ENCODE data around the gene FOXD3. TPM values are rescaled to one million over a fixed set of nuclear protein-coding genes. Genes with fewer than 3 reads are reported as not detected.
"Not testable (repeated sequence)": the region's sequence is repeated elsewhere in the genome, so short reads cannot be mapped to it uniquely, and the experiment has no call there.

Gene FOXD3
- total RNA-seq, 2 donors from 2014 or later: 0.14 to 1.5 TPM

DNA sequence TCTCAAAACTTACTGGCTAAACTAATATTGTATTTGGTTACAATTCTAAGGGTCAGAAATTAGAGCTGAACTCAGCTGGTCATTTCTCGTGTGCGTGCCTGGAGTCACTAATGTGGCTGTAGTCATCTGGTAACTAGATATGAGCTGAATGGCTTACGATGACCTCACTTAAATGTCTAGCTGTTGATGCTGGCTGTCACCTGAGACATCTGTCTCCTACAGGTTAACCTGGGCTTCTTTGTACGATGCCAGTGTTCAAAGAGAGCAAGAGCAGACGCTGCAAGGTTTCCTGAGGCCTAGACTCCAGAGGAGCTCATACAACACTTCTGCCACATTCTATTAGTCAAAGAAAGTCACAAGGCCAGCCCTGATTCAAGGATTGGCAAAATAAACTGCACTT, 28.0 kb downstream of the FOXD3 start:
- Histone ChIP-seq H3K36me3 (no peaks in the 10 kb centered on the region), H3K4me3 (no peak overlapping the region), H3K4me1 (ENCODE audit: control insufficient read depth in 1 of 2, low read depth in 2 of 2) (no peaks in the 10 kb centered on the region), H3K9me3 (no peaks in the 10 kb centered on the region), H3K27ac (no peak overlapping the region), H3K27me3 (replicated peaks; ENCODE audit: insufficient read depth) (peaks cover 4% of the 10 kb centered on the region)
- TF ChIP-seq, protein P1, sequence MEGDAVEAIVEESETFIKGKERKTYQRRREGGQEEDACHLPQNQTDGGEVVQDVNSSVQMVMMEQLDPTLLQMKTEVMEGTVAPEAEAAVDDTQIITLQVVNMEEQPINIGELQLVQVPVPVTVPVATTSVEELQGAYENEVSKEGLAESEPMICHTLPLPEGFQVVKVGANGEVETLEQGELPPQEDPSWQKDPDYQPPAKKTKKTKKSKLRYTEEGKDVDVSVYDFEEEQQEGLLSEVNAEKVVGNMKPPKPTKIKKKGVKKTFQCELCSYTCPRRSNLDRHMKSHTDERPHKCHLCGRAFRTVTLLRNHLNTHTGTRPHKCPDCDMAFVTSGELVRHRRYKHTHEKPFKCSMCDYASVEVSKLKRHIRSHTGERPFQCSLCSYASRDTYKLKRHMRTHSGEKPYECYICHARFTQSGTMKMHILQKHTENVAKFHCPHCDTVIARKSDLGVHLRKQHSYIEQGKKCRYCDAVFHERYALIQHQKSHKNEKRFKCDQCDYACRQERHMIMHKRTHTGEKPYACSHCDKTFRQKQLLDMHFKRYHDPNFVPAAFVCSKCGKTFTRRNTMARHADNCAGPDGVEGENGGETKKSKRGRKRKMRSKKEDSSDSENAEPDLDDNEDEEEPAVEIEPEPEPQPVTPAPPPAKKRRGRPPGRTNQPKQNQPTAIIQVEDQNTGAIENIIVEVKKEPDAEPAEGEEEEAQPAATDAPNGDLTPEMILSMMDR (IDR thresholded peaks at IDR 0.05): no peak
- DNase-seq (ENCODE audit: low spot score): no peak
- no peak for ATAC-seq (ENCODE audit: insufficient number of reproducible peaks, low FRiP score, low read depth)

DNA sequence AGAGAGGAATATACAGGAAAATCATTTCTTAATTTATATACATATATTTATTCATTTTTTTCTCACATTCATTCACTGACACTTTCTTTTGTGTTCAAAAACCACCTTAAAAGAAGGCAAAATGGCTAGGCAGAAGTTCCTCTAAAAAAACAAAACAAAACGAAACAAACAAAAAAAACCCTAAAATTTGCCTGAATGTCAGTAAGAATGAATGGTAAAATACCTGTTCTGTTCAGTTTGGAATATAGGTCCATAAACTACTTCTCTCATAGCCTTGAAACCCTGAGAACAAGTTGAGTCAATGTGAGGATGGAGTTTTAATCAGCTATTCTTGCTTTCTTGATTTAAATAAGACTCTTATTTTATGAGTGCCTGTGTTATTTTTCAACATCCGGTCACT, 30.4 kb downstream of the FOXD3 start:
- H3K27me3 ChIP-seq (replicated peaks; ENCODE audit: insufficient read depth): peaks cover 4% of the 10 kb centered on the region
- TF ChIP-seq, protein P1 (IDR thresholded peaks at IDR 0.05): no peak
- ATAC-seq (ENCODE audit: insufficient number of reproducible peaks, low FRiP score, low read depth): no peak

DNA sequence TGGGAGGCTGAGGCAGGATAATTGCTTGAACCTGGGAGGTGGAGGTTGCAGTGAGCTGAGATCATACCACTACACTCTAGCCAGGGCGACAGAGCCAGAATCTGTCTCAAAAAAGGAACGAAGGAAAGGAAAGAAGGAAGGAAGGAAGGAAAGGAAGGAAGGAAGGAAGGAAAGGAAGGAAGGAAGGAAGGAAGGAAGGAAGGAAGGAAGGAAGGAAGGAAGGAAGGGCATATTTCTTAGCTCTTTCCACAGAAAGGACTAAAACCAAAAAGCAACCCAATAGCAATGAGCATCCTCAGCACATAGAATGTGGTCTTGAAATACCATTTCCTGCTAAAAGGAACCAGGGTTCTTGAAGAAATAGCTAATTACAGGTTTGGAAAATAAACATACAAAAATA, 33.9 kb downstream of the FOXD3 start:
- not testable (repeated sequence) for H3K4me3 ChIP-seq; H3K4me1 ChIP-seq (ENCODE audit: control insufficient read depth in 1 of 2, low read depth in 2 of 2); ATAC-seq (ENCODE audit: insufficient number of reproducible peaks, low FRiP score, low read depth); H3K27ac ChIP-seq; DNase-seq (ENCODE audit: low spot score); H3K9me3 ChIP-seq; H3K27me3 ChIP-seq (replicated peaks; ENCODE audit: insufficient read depth); H3K36me3 ChIP-seq

More for the DNA sequence above, 30.4 kb downstream of the FOXD3 start:
- H3K36me3 ChIP-seq: no peaks in the 10 kb centered on the region
- no peak overlapping the region for H3K4me3 ChIP-seq
- H3K4me1 ChIP-seq (ENCODE audit: control insufficient read depth in 1 of 2, low read depth in 2 of 2): no peaks in the 10 kb centered on the region
- DNase-seq (ENCODE audit: low spot score): no peak
- H3K9me3 ChIP-seq: no peaks in the 10 kb centered on the region
- H3K27ac ChIP-seq: no peak overlapping the region

DNA sequence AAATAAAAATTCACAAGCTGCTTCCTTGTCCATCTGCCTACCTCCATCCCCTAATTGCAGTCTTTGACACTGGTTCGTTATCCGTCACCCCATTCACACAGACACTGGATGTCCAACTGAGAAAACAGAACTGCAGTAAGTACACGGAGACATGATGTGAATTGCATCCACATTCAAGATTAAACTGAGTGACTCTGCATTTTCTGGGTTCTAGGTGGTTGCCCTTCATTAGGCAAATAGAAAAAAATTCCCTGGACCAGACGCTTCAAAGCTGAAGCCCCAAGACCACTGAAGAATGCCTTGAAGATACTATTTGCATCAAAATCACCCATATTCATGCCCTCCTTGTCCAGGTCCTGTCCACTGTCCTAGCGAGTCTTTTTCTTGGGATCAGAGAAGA, 37.2 kb downstream of the FOXD3 start:
- Histone ChIP-seq H3K4me1 (ENCODE audit: control insufficient read depth in 1 of 2, low read depth in 2 of 2) (no peaks in the 10 kb centered on the region), H3K27me3 (replicated peaks; ENCODE audit: insufficient read depth) (no peaks in the 10 kb centered on the region), H3K27ac (no peak overlapping the region), H3K9me3 (no peaks in the 10 kb centered on the region), H3K4me3 (no peak overlapping the region), H3K36me3 (no peaks in the 10 kb centered on the region)
- no peak for ATAC-seq (ENCODE audit: insufficient number of reproducible peaks, low FRiP score, low read depth)
- TF ChIP-seq, protein P1 (IDR thresholded peaks at IDR 0.05): no peak
- no peak for DNase-seq (ENCODE audit: low spot score)

DNA sequence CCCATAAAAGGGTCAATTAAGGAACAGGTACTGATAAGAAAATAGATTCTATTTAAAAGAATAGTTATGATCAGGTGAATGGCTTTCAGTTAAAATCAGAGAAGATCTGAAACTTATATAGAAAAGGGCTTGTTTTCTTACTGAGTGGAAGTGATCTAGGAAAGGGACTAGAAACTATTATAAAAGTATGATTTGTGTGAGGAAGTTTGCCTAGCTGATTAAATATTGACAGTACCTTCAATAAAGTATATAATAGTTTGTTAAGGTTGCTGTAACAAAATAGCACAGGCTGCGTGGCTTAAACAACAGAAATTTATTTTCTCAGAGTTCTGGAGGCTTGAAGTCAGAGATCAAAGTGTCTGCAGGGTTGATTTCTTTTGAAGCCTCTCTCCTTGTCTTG, 39.7 kb downstream of the FOXD3 start:
- TF ChIP-seq, protein P1 (IDR thresholded peaks at IDR 0.05): no peak
- H3K4me1 ChIP-seq (ENCODE audit: control insufficient read depth in 1 of 2, low read depth in 2 of 2): no peaks in the 10 kb centered on the region
- DNase-seq (ENCODE audit: low spot score) (no peak), ATAC-seq (ENCODE audit: insufficient number of reproducible peaks, low FRiP score, low read depth) (no peak)
- no peak overlapping the region for H3K4me3 ChIP-seq
- H3K9me3 ChIP-seq: no peaks in the 10 kb centered on the region
- no peak overlapping the region for H3K27ac ChIP-seq
- H3K27me3 ChIP-seq (replicated peaks; ENCODE audit: insufficient read depth): no peaks in the 10 kb centered on the region
- no peaks in the 10 kb centered on the region for H3K36me3 ChIP-seq

DNA sequence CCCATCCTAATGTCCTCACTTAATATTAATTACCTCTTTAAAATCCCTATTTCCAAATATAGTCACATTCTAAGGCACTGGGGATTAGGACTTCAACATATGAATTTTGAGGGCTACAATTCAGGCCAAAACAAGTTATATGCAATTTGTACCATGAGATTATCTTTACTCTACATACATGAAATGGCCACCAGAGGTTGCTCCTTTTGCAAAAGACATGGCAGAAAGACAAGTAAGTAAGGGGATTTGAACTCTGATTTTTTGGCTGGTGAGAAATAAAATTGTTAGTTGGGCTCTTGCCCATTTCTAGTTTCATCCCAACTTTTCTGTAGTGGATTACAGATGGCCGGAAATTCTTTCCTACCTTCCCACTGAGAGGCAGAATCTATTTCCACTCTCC, 40.2 kb downstream of the FOXD3 start:
- no peak overlapping the region for H3K27ac ChIP-seq
- no peaks in the 10 kb centered on the region for H3K9me3 ChIP-seq
- no peaks in the 10 kb centered on the region for H3K36me3 ChIP-seq
- H3K27me3 ChIP-seq (replicated peaks; ENCODE audit: insufficient read depth): no peaks in the 10 kb centered on the region
- no peaks in the 10 kb centered on the region for H3K4me1 ChIP-seq (ENCODE audit: control insufficient read depth in 1 of 2, low read depth in 2 of 2)
- ATAC-seq (ENCODE audit: insufficient number of reproducible peaks, low FRiP score, low read depth): no peak
- no peak overlapping the region for H3K4me3 ChIP-seq
- TF ChIP-seq, protein P1 (IDR thresholded peaks at IDR 0.05): no peak
- DNase-seq (ENCODE audit: low spot score): no peak

All from thoracic aorta (tissue), 2 donors.